H9 (cell line): Measurements from ENCODE around the gene ITGA2. TPM values are rescaled to one million over a fixed set of nuclear protein-coding genes. Genes with fewer than 3 reads are reported as not detected.

Source experiments
- DNase-seq: peaks from one replicate; pipeline ENCODE4 v3.0.0-alpha.2; 2017
- H2AFZ ChIP-seq: one replicate; pipeline ENCODE4 v1.6.1; 2013; ENCODE audit warnings: mild to moderate bottlenecking, low read length, control low read depth, moderate library complexity
- H2AK5ac ChIP-seq: 2 replicates; pipeline ENCODE4 v1.6.1; 2013; ENCODE audit warnings: low read length, control low read depth, mixed read lengths; ENCODE audit not compliant: insufficient read length
- H2BK120ac ChIP-seq: one replicate; pipeline ENCODE4 v1.6.1; 2013; ENCODE audit warnings: low read depth, mild to moderate bottlenecking, low read length, control low read depth, inconsistent platforms; ENCODE audit not compliant: poor library complexity, severe bottlenecking
- H2BK12ac ChIP-seq: 2 replicates; pipeline ENCODE4 v1.6.1; 2013; ENCODE audit warnings: low read length, control low read depth, mixed read lengths, low read depth; ENCODE audit not compliant: insufficient read length
- H2BK15ac ChIP-seq: 2 replicates; pipeline ENCODE4 v1.6.1; 2013; ENCODE audit warnings: low read depth, low read length, control low read depth
- H2BK20ac ChIP-seq: one replicate; pipeline ENCODE4 v1.6.1; 2013; ENCODE audit warnings: low read depth, mild to moderate bottlenecking, low read length, control low read depth, inconsistent platforms; ENCODE audit not compliant: poor library complexity, severe bottlenecking
- H2BK5ac ChIP-seq: 2 replicates; pipeline ENCODE4 v1.6.1; 2013; ENCODE audit warnings: low read length, control low read depth, mixed read lengths; ENCODE audit not compliant: insufficient read length
- H3K14ac ChIP-seq: 2 replicates; pipeline ENCODE4 v1.6.1; 2013; ENCODE audit warnings: low read length, control low read depth; ENCODE audit not compliant: insufficient read depth
- H3K18ac ChIP-seq: 2 replicates; pipeline ENCODE4 v1.6.1; 2013; ENCODE audit warnings: low read depth, mild to moderate bottlenecking, mixed read lengths, low read length, control low read depth; ENCODE audit not compliant: insufficient read length
- H3K23ac ChIP-seq: 2 replicates; pipeline ENCODE4 v1.6.1; 2013; ENCODE audit warnings: low read length, control low read depth, mixed read lengths, low read depth; ENCODE audit not compliant: insufficient read length
- H3K23me2 ChIP-seq: 2 replicates; pipeline ENCODE4 v1.6.1; 2013; ENCODE audit warnings: low read depth, mild to moderate bottlenecking, mixed read lengths, low read length, control low read depth; ENCODE audit not compliant: insufficient read length, poor library complexity, severe bottlenecking
- H3K27ac ChIP-seq: 2 replicates; pipeline ENCODE4 v1.5.1; 2013; ENCODE audit warnings: low read length, control low read depth, mixed read lengths, low read depth; ENCODE audit not compliant: insufficient read length
- H3K27me3 ChIP-seq: 2 replicates; pipeline ENCODE4 v1.6.1; 2013; ENCODE audit warnings: low read length, control low read depth, inconsistent platforms; ENCODE audit not compliant: insufficient read depth
- H3K4ac ChIP-seq: 2 replicates; pipeline ENCODE4 v1.6.1; 2013; ENCODE audit warnings: low read depth, mild to moderate bottlenecking, control low read depth, inconsistent platforms, low read length, moderate library complexity
- H3K4me1 ChIP-seq: 2 replicates; pipeline ENCODE4 v1.6.1; 2013; ENCODE audit warnings: low read length, control low read depth, inconsistent platforms; ENCODE audit not compliant: insufficient read depth
- H3K4me2 ChIP-seq: 2 replicates; pipeline ENCODE4 v1.6.1; 2013; ENCODE audit warnings: low read length, control low read depth, mixed read lengths; ENCODE audit not compliant: insufficient read length, insufficient read depth
- H3K56ac ChIP-seq: 2 replicates; pipeline ENCODE4 v1.6.1; 2013; ENCODE audit warnings: low read depth, mild to moderate bottlenecking, mixed read lengths, low read length, control low read depth; ENCODE audit not compliant: insufficient read length
- H3K79me1 ChIP-seq: 2 replicates; pipeline ENCODE4 v1.6.1; 2013; ENCODE audit warnings: low read depth, mild to moderate bottlenecking, moderate library complexity, low read length, control low read depth, inconsistent platforms; ENCODE audit not compliant: insufficient read depth, poor library complexity, severe bottlenecking
- H3K79me2 ChIP-seq: 2 replicates; pipeline ENCODE4 v1.6.1; 2013; ENCODE audit warnings: low read length, control low read depth, inconsistent platforms; ENCODE audit not compliant: insufficient read depth
- H3K9ac ChIP-seq: 2 replicates; pipeline ENCODE4 v1.6.1; 2013; ENCODE audit warnings: low read length, control low read depth, mixed read lengths; ENCODE audit not compliant: insufficient read length; ENCODE audit errors: extremely low read depth
- H3K9me3 ChIP-seq: one replicate; pipeline ENCODE4 v1.6.1; 2013; ENCODE audit warnings: low read depth, low read length, inconsistent platforms; ENCODE audit not compliant: control insufficient read depth
- H3T11ph ChIP-seq: one replicate; pipeline ENCODE4 v1.6.1; 2013; ENCODE audit warnings: mild to moderate bottlenecking, low read length, control low read depth, inconsistent platforms
- H4K20me1 ChIP-seq: one replicate; pipeline ENCODE4 v1.6.1; 2013; ENCODE audit not compliant: control insufficient read depth, insufficient read length, insufficient read depth
- H4K5ac ChIP-seq: 2 replicates; pipeline ENCODE4 v1.6.1; 2013; ENCODE audit warnings: low read depth, mild to moderate bottlenecking, mixed read lengths, low read length, control low read depth; ENCODE audit not compliant: insufficient read length
- H4K8ac ChIP-seq: replicated peaks from 2 replicates; pipeline ENCODE4 v1.6.1; 2013; ENCODE audit warnings: low read length, control low read depth, mixed read lengths, low read depth; ENCODE audit not compliant: insufficient read length
- H4K91ac ChIP-seq: 2 replicates; pipeline ENCODE4 v1.6.1; 2013; ENCODE audit warnings: low read depth, mild to moderate bottlenecking, moderate library complexity, mixed read lengths, low read length, control low read depth; ENCODE audit not compliant: insufficient read length
- H3K27ac Mint-ChIP-seq, 3 experiments: 2 replicates in 2 of 3; 3 replicates in 1 of 3; pipeline ENCODE4 v1.8.0; 2020 to 2021; ENCODE audit warnings: mixed read lengths in 3 of 3, mild to moderate bottlenecking in 1 of 3, moderate library complexity in 1 of 3
- H3K27me3 Mint-ChIP-seq: 2 replicates; pipeline ENCODE4 v1.8.0; 2021; ENCODE audit warnings: low read depth, mild to moderate bottlenecking, moderate library complexity, mixed read lengths
- H3K36me3 Mint-ChIP-seq, 3 experiments: 2 replicates in 2 of 3; 3 replicates in 1 of 3; pipeline ENCODE4 v1.8.0; 2020 to 2021; ENCODE audit warnings: low read depth in 3 of 3, mixed read lengths in 3 of 3; ENCODE audit not compliant: insufficient read depth in 1 of 3
- H3K4me1 Mint-ChIP-seq, 2 experiments: 2 replicates each; pipeline ENCODE4 v1.8.0; 2020; ENCODE audit warnings: mixed read lengths in 2 of 2
- H3K4me3 Mint-ChIP-seq, 2 experiments: 2 replicates in 1 of 2; 3 replicates in 1 of 2; pipeline ENCODE4 v1.8.0; 2020 to 2021; ENCODE audit warnings: mild to moderate bottlenecking in 2 of 2, mixed read lengths in 2 of 2, moderate library complexity in 1 of 2
- H3K9me3 Mint-ChIP-seq, 2 experiments: 2 replicates in 1 of 2; 3 replicates in 1 of 2; pipeline ENCODE4 v1.8.0; 2020; ENCODE audit warnings: mild to moderate bottlenecking in 2 of 2, mixed read lengths in 2 of 2, moderate library complexity in 1 of 2
- CTCF ChIP-seq: fragments of 200-600 bp; sonication (generic); conservative IDR thresholded peaks from 3 replicates; pipeline ENCODE4 v1.8.0; 2021; ENCODE audit warnings: antibody characterized with exemption, mild to moderate bottlenecking
- WGBS: extraction: QIAGEN DNeasy Blood & Tissue Kit; methylation state at CpG from one replicate; pipeline ENCODE4 v1.1.7; 2013; ENCODE audit warnings: missing lambda C conversion rate, low lambda C conversion rate, mixed read lengths; ENCODE audit not compliant: insufficient read length; ENCODE audit errors: extremely low coverage; 5-methylcytosine and 5-hydroxymethylcytosine counted together
- total RNA-seq: library from RNA; stranded (reverse); gene quantifications from 2 replicates; pipeline ENCODE4 v1.2.1, GENCODE V29; 2021

Gene ITGA2
- total RNA-seq, 1 experiment from 2014 or later = 3.0 TPM

GRCh38 chr5:53099546-53099945 lies 110.4 kb downstream of the ITGA2 start:
- Mint-ChIP-seq H3K9me3 (no peaks in the 10 kb centered on the region), H3K4me3 (no peak overlapping the region), H3K4me1 (peaks cover 6 to 7% of the 10 kb centered on the region in 2 experiments), H3K27me3 (no peaks in the 10 kb centered on the region), H3K27ac (no peak overlapping the region), H3K36me3 (peaks cover 0 to 20% (median 7%) of the 10 kb centered on the region in 3 experiments; a peak in 4 of 7 replicates)
- Histone ChIP-seq H3K9ac (no peak overlapping the region), H2AK5ac (no peak overlapping the region), H3K27ac (no peak overlapping the region), H3K23me2 (no peaks in the 10 kb centered on the region), H3K56ac (no peak overlapping the region), H3K14ac (no peak overlapping the region), H3K27me3 (no peaks in the 10 kb centered on the region), H3T11ph (no peak overlapping the region), H2BK20ac (no peak overlapping the region), H3K4me2 (no peak overlapping the region), H3K79me1 (no peaks in the 10 kb centered on the region), H2BK15ac (no peak overlapping the region), H4K91ac (no peak overlapping the region), H3K23ac (no peak overlapping the region), H2AFZ (no peak overlapping the region), H2BK12ac (no peak overlapping the region), H3K9me3 (no peaks in the 10 kb centered on the region), H3K4me1 (no peaks in the 10 kb centered on the region), H3K79me2 (no peaks in the 10 kb centered on the region), H4K5ac (no peak overlapping the region), H2BK5ac (no peak overlapping the region), H4K8ac (no peak overlapping the region), H4K20me1 (no peaks in the 10 kb centered on the region), H3K18ac (no peak overlapping the region), H2BK120ac (no peak overlapping the region), H3K4ac (no peak overlapping the region)
- WGBS = no CpG with 5 or more reads among the region's 2 CpGs
- no peak for TF ChIP-seq CTCF
- no peak for DNase-seq
